Measurements from ENCODE around the gene ACAT2.
A peak's percentile ranks its signal among the peaks of the same experiment; 100 is the strongest.
"Not testable (repeated sequence)": the region's sequence is repeated elsewhere in the genome, so short reads cannot be mapped to it uniquely, and the experiment has no call there.

ACAT2 gene

GRCh38 chr6:159761873-159762680 is at the start of gene ACAT2:
TSS of gene ACAT2 (plus strand) at chr6:159762045. CDS start at chr6:159762088, 43 bp downstream.
- DNase-seq (ENCODE audit: low read depth in 2 of 2): peak; percentile 90

GRCh38 chr6:159712389-159712788 is 49.5 kb upstream of the ACAT2 start:
- not testable (repeated sequence) for DNase-seq (ENCODE audit: low read depth in 2 of 2)

GRCh38 chr6:159713984-159714383 is 47.9 kb upstream of the ACAT2 start:
- no peak for DNase-seq (ENCODE audit: low read depth in 2 of 2)

- DNase-seq (ENCODE audit: low read depth in 2 of 2): no peak
These were observed 47.4 kb upstream of the ACAT2 start for GRCh38 chr6:159714404-159714803.

- no peak for DNase-seq (ENCODE audit: low read depth in 2 of 2)
These were observed 46.7 kb upstream of the ACAT2 start for GRCh38 chr6:159715166-159715565.

- DNase-seq (ENCODE audit: low read depth in 2 of 2): no peak
These were observed 46.2 kb upstream of the ACAT2 start for GRCh38 chr6:159715605-159716004.

- DNase-seq (ENCODE audit: low read depth in 2 of 2): no peak
These were observed 45.4 kb upstream of the ACAT2 start for GRCh38 chr6:159716247-159717096.

- DNase-seq (ENCODE audit: low read depth in 2 of 2): no peak
These were observed 43.2 kb upstream of the ACAT2 start for GRCh38 chr6:159718634-159719033.

- no peak for DNase-seq (ENCODE audit: low read depth in 2 of 2)
These were observed 42.6 kb upstream of the ACAT2 start for GRCh38 chr6:159719287-159719686.

- peak in 1 of 2 donors; percentile 13 for DNase-seq (ENCODE audit: low read depth in 2 of 2)
These were observed 41.1 kb upstream of the ACAT2 start for GRCh38 chr6:159720708-159721107.

GRCh38 chr6:159721981-159722380 is 39.9 kb upstream of the ACAT2 start:
- not testable (repeated sequence) for DNase-seq (ENCODE audit: low read depth in 2 of 2)

GRCh38 chr6:159722655-159723054 is 39.2 kb upstream of the ACAT2 start:
- DNase-seq (ENCODE audit: low read depth in 2 of 2): no peak

GRCh38 chr6:159723259-159723658 is 38.6 kb upstream of the ACAT2 start:
- no peak for DNase-seq (ENCODE audit: low read depth in 2 of 2)

- no peak for DNase-seq (ENCODE audit: low read depth in 2 of 2)
These were observed 37.1 kb upstream of the ACAT2 start for GRCh38 chr6:159724778-159725177.

GRCh38 chr6:159725208-159725607 is 36.6 kb upstream of the ACAT2 start:
- not testable (repeated sequence) for DNase-seq (ENCODE audit: low read depth in 2 of 2)

- DNase-seq (ENCODE audit: low read depth in 2 of 2): no peak
These were observed 35.5 kb upstream of the ACAT2 start for GRCh38 chr6:159726255-159726917.

GRCh38 chr6:159726918-159727716 is 34.7 kb upstream of the ACAT2 start, which contains the start of gene WTAP:
TSS of gene WTAP (plus strand) at chr6:159727506. CDS start at chr6:159736266, 8,760 bp downstream.
- DNase-seq (ENCODE audit: low read depth in 2 of 2): peak; percentile 94 to 96

- DNase-seq (ENCODE audit: low read depth in 2 of 2): peak in 1 of 2 donors; percentile 22
These were observed 34.0 kb upstream of the ACAT2 start for GRCh38 chr6:159727717-159728445.

GRCh38 chr6:159728531-159728964 is 33.3 kb upstream of the ACAT2 start:
- DNase-seq (ENCODE audit: low read depth in 2 of 2): no peak

- DNase-seq (ENCODE audit: low read depth in 2 of 2): no peak
These were observed 32.1 kb upstream of the ACAT2 start for GRCh38 chr6:159729598-159730331.

Data from stimulated activated CD4-positive, alpha-beta T cell treated with anti-CD3 and anti-CD28 coated beads, Interleukin-15, amount 100 ng/mL, for 48 hours (primary cell).